Stimulated activated CD4-positive, alpha-beta T cell treated with anti-CD3 and anti-CD28 coated beads, Interleukin-1b, Interleukin-23, amount 100 ng/mL, for 4 hours (primary cell): ENCODE results near the gene PRSS36.
A peak's percentile ranks its signal among the peaks of the same experiment; 100 is the strongest.
"Not testable (repeated sequence)": the region's sequence is repeated elsewhere in the genome, so short reads cannot be mapped to it uniquely, and the experiment has no call there.

Experiments used
- DNase-seq, 2 donors: peaks; one replicate each; pipeline ENCODE4 v3.0.0-alpha.2; 2020; ENCODE audit warnings: low read depth in 2 of 2

PRSS36 gene

GRCh38 chr16:31142109-31143010 is 7.5 kb downstream of the PRSS36 start:
- peak; percentile 95 to 97 for DNase-seq

GRCh38 chr16:31141489-31142108 is 8.3 kb downstream of the PRSS36 start:
- no peak for DNase-seq

- DNase-seq = not testable (repeated sequence)
These were observed 8.8 kb downstream of the PRSS36 start for GRCh38 chr16:31141071-31141469.

- no peak for DNase-seq
These were observed 11.0 kb downstream of the PRSS36 start for GRCh38 chr16:31138621-31139578.

- DNase-seq = not testable (repeated sequence)
These were observed 12.9 kb downstream of the PRSS36 start for GRCh38 chr16:31136822-31137499.

GRCh38 chr16:31136287-31136662 is 13.6 kb downstream of the PRSS36 start:
- no peak for DNase-seq

GRCh38 chr16:31135535-31136286 is 14.2 kb downstream of the PRSS36 start, which contains the start of gene PRSS8:
Gene PRSS8, minus strand, starts transcription at chr16:31135727. Its CDS starts 229 bp downstream, at chr16:31135498.
- DNase-seq = no peak

- no peak for DNase-seq
These were observed 15.0 kb downstream of the PRSS36 start for GRCh38 chr16:31134625-31135534.

GRCh38 chr16:31134091-31134571 is 15.7 kb downstream of the PRSS36 start:
- no peak for DNase-seq

GRCh38 chr16:31133046-31133501 is 16.8 kb downstream of the PRSS36 start:
- DNase-seq = no peak

GRCh38 chr16:31132303-31132979 is 17.4 kb downstream of the PRSS36 start:
- DNase-seq = no peak

- DNase-seq = no peak
These were observed 18.0 kb downstream of the PRSS36 start for GRCh38 chr16:31131841-31132271.

- DNase-seq = no peak
These were observed 18.4 kb downstream of the PRSS36 start for GRCh38 chr16:31131416-31131815.

GRCh38 chr16:31130899-31131298 is 19.0 kb downstream of the PRSS36 start:
- DNase-seq = no peak

- no peak for DNase-seq
These were observed 19.5 kb downstream of the PRSS36 start for GRCh38 chr16:31130336-31130891.

GRCh38 chr16:31129568-31130335 is 20.1 kb downstream of the PRSS36 start:
- no peak for DNase-seq
